Measurements from ENCODE around the gene SCNN1A.

The SCNN1A gene

DNA sequence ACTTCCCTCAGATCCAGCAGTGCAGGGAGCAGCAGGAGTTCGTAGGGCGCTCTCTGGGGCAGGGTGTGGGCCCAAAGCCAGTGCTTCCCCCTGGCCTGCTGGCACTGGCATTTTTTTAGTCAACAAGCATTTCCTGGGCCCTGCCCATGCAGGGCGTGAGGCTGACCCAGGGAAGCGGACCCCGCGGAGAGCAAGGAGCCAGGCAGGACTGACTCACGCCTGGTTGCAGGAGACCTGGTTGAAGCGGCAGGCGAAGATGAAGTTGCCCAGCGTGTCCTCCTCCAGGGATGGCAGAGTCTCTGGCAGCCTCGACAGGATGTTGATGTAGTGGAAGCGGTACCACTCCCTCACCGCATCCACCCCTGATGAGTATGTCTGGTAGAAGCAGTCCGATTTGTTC lies 13.5 kb downstream of the SCNN1A start:
- TF ChIP-seq, protein P1, sequence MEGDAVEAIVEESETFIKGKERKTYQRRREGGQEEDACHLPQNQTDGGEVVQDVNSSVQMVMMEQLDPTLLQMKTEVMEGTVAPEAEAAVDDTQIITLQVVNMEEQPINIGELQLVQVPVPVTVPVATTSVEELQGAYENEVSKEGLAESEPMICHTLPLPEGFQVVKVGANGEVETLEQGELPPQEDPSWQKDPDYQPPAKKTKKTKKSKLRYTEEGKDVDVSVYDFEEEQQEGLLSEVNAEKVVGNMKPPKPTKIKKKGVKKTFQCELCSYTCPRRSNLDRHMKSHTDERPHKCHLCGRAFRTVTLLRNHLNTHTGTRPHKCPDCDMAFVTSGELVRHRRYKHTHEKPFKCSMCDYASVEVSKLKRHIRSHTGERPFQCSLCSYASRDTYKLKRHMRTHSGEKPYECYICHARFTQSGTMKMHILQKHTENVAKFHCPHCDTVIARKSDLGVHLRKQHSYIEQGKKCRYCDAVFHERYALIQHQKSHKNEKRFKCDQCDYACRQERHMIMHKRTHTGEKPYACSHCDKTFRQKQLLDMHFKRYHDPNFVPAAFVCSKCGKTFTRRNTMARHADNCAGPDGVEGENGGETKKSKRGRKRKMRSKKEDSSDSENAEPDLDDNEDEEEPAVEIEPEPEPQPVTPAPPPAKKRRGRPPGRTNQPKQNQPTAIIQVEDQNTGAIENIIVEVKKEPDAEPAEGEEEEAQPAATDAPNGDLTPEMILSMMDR (IDR thresholded peaks at IDR 0.05; ENCODE audit: control insufficient read depth, extremely low read depth, insufficient read depth): no peak
- H3K4me3 ChIP-seq (ENCODE audit: low read depth, low read length): no peak overlapping the region
- no peak for DNase-seq (ENCODE audit: low read depth)

GRCh38 chr12:6360578-6361490 lies 14.5 kb downstream of the SCNN1A start:
- TF ChIP-seq, protein P1 (IDR thresholded peaks at IDR 0.05; ENCODE audit: control insufficient read depth, extremely low read depth, insufficient read depth): no peak

GRCh38 chr12:6360080-6360571 lies 15.2 kb downstream of the SCNN1A start:
- no peak overlapping the region for H3K4me3 ChIP-seq (ENCODE audit: low read depth, low read length)
- TF ChIP-seq, protein P1 (IDR thresholded peaks at IDR 0.05; ENCODE audit: control insufficient read depth, extremely low read depth, insufficient read depth): no peak
- DNase-seq (ENCODE audit: low read depth): no peak

More at GRCh38 chr12:6360578-6361490, 14.5 kb downstream of the SCNN1A start:
- H3K4me3 ChIP-seq (ENCODE audit: low read depth, low read length): no peak overlapping the region
- no peak for DNase-seq (ENCODE audit: low read depth)

DNA sequence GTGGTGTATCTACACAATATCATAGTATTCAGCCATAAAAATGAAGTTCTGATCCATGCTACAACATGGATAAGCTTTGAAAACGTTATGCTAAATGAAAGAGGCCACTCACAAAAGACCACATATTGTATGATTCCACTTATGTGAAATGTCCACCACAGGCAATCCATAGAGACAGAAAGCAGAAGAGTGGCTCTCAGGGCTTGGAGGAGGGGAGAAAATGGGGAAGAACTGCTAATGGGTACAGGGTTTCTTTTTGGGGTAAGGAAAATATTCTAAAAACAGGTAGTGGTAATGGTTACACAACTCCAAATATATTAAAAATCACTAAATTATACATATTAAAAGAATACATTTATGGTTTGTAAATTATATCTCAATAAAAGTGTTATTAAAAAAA lies 16.5 kb downstream of the SCNN1A start:
- TF ChIP-seq, protein P1 (IDR thresholded peaks at IDR 0.05; ENCODE audit: control insufficient read depth, extremely low read depth, insufficient read depth): no peak
- no peak overlapping the region for H3K4me3 ChIP-seq (ENCODE audit: low read depth, low read length)
- DNase-seq (ENCODE audit: low read depth): no peak

- no peak for DNase-seq (ENCODE audit: low read depth)
- TF ChIP-seq, protein P1 (IDR thresholded peaks at IDR 0.05; ENCODE audit: control insufficient read depth, extremely low read depth, insufficient read depth): no peak
- no peak overlapping the region for H3K4me3 ChIP-seq (ENCODE audit: low read depth, low read length)
Observed at GRCh38 chr12:6356374-6356820, 19.0 kb downstream of the SCNN1A start.

DNA sequence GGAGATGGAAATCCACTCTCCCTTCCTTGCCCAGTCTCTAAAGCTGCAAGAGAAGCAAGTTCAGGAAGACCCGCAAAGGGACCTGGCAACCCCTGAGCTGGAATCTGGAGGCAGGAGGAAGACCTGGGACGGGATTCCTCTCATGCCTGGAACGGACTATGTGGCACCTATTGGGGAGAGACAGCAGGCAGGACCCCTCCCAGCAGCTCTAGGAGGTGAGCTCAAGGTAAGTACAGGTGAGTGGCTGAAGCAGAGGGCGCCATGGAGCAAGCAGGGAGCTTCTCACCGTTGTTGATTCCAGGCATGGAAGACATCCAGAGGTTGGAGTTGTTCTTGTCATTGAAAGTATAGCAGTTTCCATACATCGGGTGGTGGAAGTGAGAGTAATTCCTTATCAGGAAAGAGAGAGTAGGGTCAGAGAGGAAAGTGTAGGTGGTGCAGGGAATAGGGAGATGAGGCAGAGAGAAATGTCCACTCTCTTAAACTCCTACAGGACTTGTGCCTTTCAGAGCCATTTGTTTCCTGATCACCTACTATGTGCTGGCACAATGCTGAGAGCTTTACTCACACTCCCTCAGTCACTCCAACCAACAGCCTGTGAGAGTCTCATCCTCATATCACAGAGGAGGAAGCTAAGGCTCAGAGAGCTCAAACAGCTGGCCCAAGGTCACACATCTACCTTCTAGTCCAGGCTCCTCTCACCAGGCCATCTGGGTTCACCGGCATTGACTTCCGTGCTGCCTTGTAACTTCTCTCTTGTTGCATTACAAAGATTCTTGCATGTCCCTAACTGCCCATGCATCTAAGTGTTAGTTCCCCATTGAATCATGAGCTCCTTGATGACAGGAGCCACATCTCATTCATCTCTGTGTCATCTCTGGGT lies 19.6 kb downstream of the SCNN1A start:
- TF ChIP-seq, protein P1 (IDR thresholded peaks at IDR 0.05; ENCODE audit: control insufficient read depth, extremely low read depth, insufficient read depth): peak; percentile 18; the same call in 1 of the 2 replicates
- no peak overlapping the region for H3K4me3 ChIP-seq (ENCODE audit: low read depth, low read length)
- DNase-seq (ENCODE audit: low read depth): no peak

All from LNCaP clone FGC (cell line).